Measurements from ENCODE around the gene KSR1.

Gene KSR1

GRCh38 chr17:27539794-27540317 lies 83.6 kb downstream of the KSR1 start:
- no peak for DNase-seq

DNA sequence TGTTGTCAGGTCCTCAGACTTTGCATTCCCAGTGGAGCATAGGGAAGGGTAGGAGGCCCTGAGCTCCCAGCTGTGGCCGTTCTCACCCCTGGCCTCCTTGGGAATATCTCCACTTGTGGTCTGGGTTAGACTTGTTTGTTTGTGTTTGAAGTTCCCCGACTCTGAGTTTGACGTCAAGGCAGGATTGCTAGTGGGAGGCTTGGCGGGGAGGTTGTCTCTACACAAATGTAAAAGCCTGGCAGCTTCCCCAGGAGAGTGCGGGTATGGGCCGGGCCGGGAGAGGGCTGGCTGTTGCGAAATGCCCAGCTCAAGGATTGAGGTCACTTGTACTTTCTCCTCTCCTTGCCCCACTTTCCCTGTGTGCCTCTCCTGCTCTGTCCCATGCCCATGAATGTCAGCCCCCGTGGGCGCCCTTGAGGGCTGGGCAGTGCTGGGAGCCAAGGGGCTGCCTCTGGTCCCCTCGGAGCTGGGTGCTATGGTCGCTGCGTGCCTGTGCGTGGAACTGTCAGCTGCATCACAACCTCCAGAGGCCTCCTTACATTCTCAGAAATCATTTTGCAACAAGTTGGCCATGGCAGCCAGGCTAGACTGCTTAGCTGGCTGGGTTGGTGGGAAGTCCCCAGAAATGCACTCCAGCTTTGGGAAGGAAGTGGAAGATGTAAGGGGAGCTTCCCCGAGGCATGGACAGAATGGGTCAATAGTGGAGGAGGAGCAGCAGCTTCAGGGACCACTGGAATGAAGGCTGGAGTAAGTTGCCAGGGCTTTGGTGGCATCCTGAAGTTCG lies 84.3 kb downstream of the KSR1 start:
- DNase-seq, result no peak

GRCh38 chr17:27541301-27542023 lies 85.2 kb downstream of the KSR1 start:
- DNase-seq, result no peak

DNA sequence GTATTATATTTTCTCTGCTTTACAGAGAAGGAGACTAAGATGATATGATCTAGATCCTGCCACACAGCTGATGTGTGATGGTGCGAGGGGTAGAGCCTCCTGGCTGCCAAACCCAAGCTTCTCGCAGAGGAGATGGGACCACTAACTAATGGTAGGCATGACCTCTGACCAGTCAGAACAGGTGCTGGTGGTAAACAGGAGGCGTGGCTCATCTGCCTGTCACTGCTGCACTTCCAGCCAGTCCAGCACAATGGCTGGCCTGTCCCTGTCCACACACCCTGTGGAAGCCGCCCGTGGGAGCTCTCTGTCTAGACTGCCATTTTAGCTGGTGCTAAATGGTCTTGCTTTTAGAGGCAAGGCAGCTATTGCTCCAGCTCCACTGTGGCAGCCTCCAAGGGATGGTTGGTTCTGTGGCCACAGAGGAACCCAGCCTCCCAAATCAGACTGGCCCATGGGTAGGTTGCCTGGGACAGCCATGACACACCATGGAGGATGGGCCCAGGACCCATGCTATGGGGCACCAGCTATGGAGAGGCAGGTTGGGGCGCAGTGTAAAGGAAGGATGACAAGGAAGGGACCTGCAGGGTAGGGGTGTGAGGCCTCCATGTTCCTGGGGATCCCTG lies 86.7 kb downstream of the KSR1 start:
- DNase-seq, result no peak

DNA sequence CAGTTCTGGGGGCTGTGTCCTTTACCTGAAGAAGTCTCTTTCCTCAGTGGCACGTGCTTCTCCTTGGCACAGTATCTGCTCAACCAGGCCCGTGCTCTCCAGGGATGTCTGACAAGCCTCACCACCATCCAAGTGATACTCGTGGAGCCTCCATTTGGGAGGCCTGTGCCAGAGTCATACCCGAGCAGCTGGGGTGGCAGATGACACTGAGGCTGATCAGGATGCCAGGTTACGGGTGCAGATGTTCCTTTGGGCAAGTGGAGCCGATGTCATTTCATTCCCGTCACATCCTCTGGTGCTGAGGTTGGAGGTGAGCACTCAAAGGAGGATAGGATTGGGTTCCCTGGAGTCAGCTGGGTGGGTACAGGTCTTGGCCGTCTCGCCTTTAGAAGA lies 87.2 kb downstream of the KSR1 start:
- no peak for DNase-seq

GRCh38 chr17:27543958-27544349 lies 87.7 kb downstream of the KSR1 start:
- no peak for DNase-seq

DNA sequence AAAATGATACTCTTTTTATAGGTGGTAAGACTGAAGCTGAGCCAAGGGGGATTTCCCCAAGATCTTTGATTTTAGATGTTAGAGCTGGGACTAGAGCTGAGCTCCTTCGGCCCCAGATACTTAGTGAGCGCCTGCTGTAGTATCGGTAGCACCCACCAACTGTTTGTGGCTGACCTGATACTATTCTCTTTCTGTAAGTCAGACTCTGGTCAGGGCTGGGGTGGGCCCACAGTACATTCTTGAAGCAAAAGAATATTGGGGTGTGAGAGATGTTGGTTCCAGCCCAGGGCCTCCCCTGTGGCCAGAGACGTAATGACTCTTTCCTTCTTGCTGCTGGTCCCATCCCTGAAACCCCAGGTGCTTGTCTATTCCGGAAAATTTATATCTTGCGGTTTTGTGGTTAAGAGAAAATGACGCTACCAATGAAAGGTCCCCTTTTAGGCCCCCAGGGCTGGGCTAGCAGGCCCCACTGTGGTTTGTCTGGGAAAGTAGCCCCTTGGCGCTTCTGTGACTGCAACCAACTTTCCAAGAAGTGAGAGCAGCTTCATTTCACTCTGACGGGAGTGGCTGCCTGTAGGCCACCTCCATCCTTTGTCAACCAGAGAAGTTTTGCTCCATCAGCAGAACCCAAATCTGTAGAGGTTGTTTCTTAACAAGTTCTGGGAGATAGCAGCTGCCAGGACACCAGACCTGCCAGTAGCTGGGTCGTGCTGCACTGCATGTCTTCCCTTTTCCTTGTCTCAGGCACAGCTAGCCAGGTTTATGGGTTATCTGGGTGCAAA lies 88.3 kb downstream of the KSR1 start:
- DNase-seq, result no peak

- DNase-seq, result no peak
Measured at GRCh38 chr17:27545562-27546229, 89.4 kb downstream of the KSR1 start.

DNA sequence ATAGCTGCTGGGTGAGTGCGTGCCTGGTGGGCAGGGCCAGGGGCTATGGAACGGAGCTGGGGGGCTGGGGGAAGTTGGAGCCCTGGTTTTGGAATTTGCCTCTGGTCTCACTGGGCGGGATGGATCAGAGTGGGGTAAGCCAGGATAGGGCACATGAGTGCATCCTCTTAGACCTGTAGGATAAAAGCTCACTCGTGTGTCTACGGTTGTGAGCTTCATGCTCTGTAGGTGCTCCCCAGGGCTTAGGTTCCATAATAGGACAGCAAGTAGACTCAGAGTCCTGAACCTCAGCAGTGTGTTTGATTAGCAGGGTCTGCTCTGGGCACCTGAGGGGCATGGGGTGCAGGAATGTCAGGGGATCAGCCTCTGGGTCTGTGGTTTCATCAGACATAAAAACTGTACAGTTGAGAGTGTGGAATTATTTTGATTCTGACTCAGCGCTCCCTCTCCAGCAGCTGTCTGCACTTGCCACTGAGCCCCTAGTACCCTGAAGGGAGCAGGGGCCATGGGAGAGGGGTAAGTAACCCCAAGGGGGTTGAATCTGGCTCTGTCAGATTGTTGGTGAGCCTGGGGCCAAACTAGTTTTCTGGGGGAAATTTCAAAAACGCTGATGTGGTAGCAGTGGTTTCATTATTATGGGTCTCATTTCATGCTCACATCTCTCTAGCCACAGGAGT lies 90.5 kb downstream of the KSR1 start:
- no peak for DNase-seq

DNA sequence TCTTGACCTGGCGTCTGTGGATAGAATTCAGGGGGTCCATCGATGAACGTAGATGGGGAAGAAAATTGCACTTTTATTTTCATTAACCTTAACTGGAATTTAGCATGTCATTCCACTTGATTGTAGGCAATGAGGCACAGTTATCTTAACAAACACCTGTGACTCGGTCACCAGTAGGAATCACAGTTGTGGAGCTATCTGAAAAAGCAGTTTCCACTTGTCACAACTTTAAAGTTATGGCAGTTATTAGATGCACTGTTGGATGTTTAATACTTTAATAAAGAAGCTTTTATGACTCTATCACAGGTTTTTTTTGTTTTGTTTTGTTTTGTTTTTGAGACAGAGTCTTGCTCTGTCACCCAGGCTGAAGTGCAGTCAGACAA lies 91.0 kb downstream of the KSR1 start:
- no peak for DNase-seq

DNA sequence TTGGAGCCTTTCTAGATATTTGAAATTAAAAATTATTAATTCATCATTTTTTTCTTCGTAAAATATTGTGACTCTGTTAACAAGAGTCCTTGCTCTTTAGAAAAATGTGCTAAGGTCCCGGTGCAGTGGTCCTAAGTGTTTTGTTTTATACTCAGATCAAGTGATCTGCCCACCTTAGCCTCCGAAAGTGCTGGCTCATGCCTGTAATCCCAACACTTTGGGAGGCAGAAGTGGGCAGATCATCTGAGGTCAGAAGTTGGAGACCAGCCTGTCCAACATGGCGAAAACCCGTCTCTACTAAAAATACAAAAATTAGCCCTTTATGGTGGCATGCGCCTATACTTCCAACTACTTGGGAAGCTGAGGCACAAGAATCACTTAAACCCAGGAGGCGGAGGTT lies 92.1 kb downstream of the KSR1 start:
- DNase-seq, result no peak

GRCh38 chr17:27549251-27549893 lies 93.1 kb downstream of the KSR1 start:
- no peak for DNase-seq

GRCh38 chr17:27550291-27550930 lies 94.2 kb downstream of the KSR1 start:
- DNase-seq, result no peak

DNA sequence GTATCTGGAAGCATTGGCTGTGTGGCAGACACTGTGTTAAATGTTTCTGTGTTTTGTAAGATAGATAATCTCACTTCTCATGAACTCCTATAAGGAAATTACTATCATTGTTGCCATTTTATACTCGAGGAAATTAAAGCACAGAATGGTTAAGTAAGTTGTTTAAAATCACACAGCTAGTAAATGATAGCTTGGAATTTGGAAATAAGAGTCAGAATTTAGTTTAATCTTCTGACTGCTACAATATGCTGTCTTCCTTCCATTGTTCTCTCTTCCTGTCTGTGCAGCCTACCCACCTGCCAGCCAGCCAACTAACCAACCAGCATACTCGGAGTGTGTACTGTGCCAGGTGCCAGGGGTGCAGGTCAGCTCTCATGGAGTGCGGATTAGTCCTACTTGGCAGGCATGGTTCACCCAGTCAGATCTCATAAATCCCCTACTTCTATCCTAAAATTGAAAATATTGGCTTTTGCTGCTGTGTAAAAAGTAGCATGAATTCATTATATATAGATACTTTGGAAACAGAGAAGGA lies 94.8 kb downstream of the KSR1 start:
- DNase-seq, result no peak

GRCh38 chr17:27551701-27552248 lies 95.5 kb downstream of the KSR1 start:
- DNase-seq, result no peak

DNA sequence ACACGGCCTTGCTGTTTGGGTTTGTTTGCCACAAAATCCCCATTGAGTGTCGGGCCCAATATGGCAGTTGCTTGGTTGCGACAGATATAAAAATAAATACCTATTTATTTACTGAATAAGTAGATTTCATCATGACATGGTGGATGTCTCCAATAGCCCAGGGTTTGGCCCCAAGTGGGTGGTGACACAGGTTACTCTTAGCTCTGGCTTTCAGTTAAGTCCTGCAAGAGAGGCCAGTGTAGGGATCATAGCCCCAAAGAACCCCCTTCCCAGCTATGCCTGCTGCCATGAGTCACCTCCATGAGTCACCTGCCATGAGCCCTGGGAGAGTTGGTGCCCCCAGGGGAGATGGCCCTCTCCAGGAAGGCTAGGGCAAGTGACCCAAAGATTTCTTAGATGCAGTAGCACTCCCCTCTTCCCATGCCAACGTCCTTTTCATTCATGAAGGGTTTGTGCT lies 96.1 kb downstream of the KSR1 start:
- DNase-seq, result no peak

- DNase-seq, result no peak
Measured at GRCh38 chr17:27553019-27553511, 96.8 kb downstream of the KSR1 start.

- DNase-seq, result no peak
Measured at GRCh38 chr17:27554152-27554551, 97.9 kb downstream of the KSR1 start.

GRCh38 chr17:27554911-27555310 lies 98.7 kb downstream of the KSR1 start:
- no peak for DNase-seq

- DNase-seq, result no peak
Measured at GRCh38 chr17:27555339-27555738, 99.1 kb downstream of the KSR1 start.
